OCI-LY3 (cell line): Measurements from ENCODE around the gene SH3GL1.
A peak's percentile ranks its signal among the peaks of the same experiment; 100 is the strongest.

ENCODE experiments used
- H2AFZ ChIP-seq: fragments of 200-600, 300-600 bp; shearing (Covaris generic); 2 replicates; pipeline ENCODE4 v1.6.0; 2014; ENCODE audit warnings: antibody characterized with exemption, low read depth, low read length
- H3K27ac ChIP-seq: fragments of 200-600, 300-600 bp; sonication (generic); 2 replicates; pipeline ENCODE4 v1.5.1; 2014; ENCODE audit warnings: mild to moderate bottlenecking, low read length, moderate library complexity, mixed read lengths
- H3K27me3 ChIP-seq: fragments of 200-600, 300-600 bp; sonication (generic); 2 replicates; pipeline ENCODE4 v1.6.1; 2014; ENCODE audit warnings: low read depth, low read length, mixed read lengths
- H3K36me3 ChIP-seq: fragments of 200-600, 300-600 bp; sonication (generic); replicated peaks from 2 replicates; pipeline ENCODE3; 2014; ENCODE audit warnings: low read depth, low read length, mixed read lengths
- H3K4me1 ChIP-seq: fragments of 300-600, 200-600 bp; sonication (generic); 2 replicates; pipeline ENCODE4 v1.6.1; 2014; ENCODE audit warnings: low read length, mixed read lengths
- H3K4me2 ChIP-seq: fragments of 200-600, 300-600 bp; sonication (generic); 2 replicates; pipeline ENCODE4 v1.6.1; 2014; ENCODE audit warnings: low read length, mixed read lengths
- H3K4me3 ChIP-seq: fragments of 300-600, 200-600 bp; sonication (generic); 2 replicates; pipeline ENCODE4 v1.5.1; 2014; ENCODE audit warnings: antibody characterized with exemption, mild to moderate bottlenecking, low read length, moderate library complexity
- H3K79me2 ChIP-seq: fragments of 300-600, 200-600 bp; shearing (Covaris generic); 2 replicates; pipeline ENCODE4 v1.6.1; 2014; ENCODE audit warnings: mild to moderate bottlenecking, low read length, mixed read lengths
- H3K9ac ChIP-seq: fragments of 300-600, 200-600 bp; shearing (Covaris generic); 2 replicates; pipeline ENCODE4 v1.6.0; 2014; ENCODE audit warnings: mild to moderate bottlenecking, low read length, moderate library complexity
- H3K9me3 ChIP-seq: fragments of 200-600, 300-600 bp; shearing (Covaris generic); 2 replicates; pipeline ENCODE4 v1.6.1; 2014; ENCODE audit warnings: low read length, mixed read lengths; ENCODE audit not compliant: insufficient read depth
- H4K20me1 ChIP-seq: fragments of 200-600, 300-600 bp; sonication (generic); 2 replicates; pipeline ENCODE4 v1.6.1; 2016; ENCODE audit warnings: low read length, mixed read lengths; ENCODE audit not compliant: insufficient read depth
- EZH2phosphoT487 ChIP-seq: fragments of 200-600 bp; shearing (Covaris generic); IDR thresholded peaks from 2 replicates; pipeline ENCODE4 v1.6.1; 2018; ENCODE audit warnings: antibody characterized with exemption, mixed run types, low read depth
- TF ChIP-seq, protein P1 (sequence below): fragments of 200-600, 300-600 bp; sonication (generic); IDR thresholded peaks from 2 replicates; pipeline ENCODE4 v1.5.1; 2014; ENCODE audit warnings: antibody characterized with exemption, low read length, low read depth

Gene SH3GL1

DNA sequence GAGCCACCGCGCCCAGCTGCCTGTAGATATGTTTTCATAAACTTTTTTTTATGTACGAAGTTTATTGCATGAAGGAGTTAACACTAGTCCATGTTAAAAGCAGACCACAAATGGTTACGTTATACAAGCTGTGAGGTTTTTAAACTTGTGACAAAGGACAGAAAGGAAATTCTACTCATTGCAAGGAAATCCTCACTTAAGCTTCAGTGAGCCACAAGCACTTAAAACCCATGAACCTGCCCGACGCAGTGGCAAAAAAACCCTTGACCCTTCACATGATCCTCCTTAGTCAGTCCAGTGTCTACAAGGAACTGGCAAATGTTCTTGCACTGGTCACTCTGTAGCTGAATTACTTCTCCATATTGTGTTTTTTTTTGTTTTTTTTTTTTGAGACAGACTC, 52.8 kb downstream of the SH3GL1 start:
- no peaks in the 10 kb centered on the region for H3K9me3 ChIP-seq
- H3K36me3 ChIP-seq, result peaks cover 3% of the 10 kb centered on the region
- no peak overlapping the region for H3K9ac ChIP-seq
- peaks cover 5% of the 10 kb centered on the region for H3K4me1 ChIP-seq
- peaks cover 6% of the 10 kb centered on the region; the same call in 1 of the 2 replicates for H3K79me2 ChIP-seq
- H4K20me1 ChIP-seq, result no peaks in the 10 kb centered on the region
- no peak overlapping the region for H3K27ac ChIP-seq
- H3K27me3 ChIP-seq, result no peaks in the 10 kb centered on the region
- H2AFZ ChIP-seq, result no peak overlapping the region
- H3K4me2 ChIP-seq, result no peak overlapping the region
- TF ChIP-seq EZH2phosphoT487, result no peak
- TF ChIP-seq, protein P1, sequence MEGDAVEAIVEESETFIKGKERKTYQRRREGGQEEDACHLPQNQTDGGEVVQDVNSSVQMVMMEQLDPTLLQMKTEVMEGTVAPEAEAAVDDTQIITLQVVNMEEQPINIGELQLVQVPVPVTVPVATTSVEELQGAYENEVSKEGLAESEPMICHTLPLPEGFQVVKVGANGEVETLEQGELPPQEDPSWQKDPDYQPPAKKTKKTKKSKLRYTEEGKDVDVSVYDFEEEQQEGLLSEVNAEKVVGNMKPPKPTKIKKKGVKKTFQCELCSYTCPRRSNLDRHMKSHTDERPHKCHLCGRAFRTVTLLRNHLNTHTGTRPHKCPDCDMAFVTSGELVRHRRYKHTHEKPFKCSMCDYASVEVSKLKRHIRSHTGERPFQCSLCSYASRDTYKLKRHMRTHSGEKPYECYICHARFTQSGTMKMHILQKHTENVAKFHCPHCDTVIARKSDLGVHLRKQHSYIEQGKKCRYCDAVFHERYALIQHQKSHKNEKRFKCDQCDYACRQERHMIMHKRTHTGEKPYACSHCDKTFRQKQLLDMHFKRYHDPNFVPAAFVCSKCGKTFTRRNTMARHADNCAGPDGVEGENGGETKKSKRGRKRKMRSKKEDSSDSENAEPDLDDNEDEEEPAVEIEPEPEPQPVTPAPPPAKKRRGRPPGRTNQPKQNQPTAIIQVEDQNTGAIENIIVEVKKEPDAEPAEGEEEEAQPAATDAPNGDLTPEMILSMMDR, result no peak
- H3K4me3 ChIP-seq, result no peak overlapping the region

DNA sequence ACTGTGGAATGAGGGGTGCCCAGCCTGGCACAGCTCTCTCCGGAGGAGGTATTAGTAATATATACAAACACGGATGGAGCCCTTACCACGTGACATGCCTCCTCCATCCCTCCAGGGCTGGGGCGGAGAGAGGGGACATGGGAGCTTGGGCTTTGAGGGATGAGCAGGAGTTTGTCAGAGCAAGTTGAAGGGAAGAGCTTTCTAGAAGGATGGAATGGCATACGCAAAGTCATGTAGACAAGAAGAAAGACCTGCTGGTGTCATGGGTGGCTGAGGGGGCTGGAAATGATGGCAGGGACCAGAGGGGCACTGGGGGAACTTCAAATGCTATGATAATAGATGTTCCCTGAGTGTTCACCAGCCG, 54.3 kb downstream of the SH3GL1 start:
- Histone ChIP-seq H3K27ac (no peak overlapping the region), H3K4me1 (peaks cover 5% of the 10 kb centered on the region), H2AFZ (no peak overlapping the region), H3K36me3 (peaks cover 3% of the 10 kb centered on the region), H3K9ac (no peak overlapping the region), H3K79me2 (peaks cover 6% of the 10 kb centered on the region; the same call in 1 of the 2 replicates), H3K9me3 (no peaks in the 10 kb centered on the region), H3K27me3 (no peaks in the 10 kb centered on the region), H3K4me3 (no peak overlapping the region), H3K4me2 (no peak overlapping the region), H4K20me1 (no peaks in the 10 kb centered on the region)
- no peak for TF ChIP-seq EZH2phosphoT487
- TF ChIP-seq, protein P1, result no peak

DNA sequence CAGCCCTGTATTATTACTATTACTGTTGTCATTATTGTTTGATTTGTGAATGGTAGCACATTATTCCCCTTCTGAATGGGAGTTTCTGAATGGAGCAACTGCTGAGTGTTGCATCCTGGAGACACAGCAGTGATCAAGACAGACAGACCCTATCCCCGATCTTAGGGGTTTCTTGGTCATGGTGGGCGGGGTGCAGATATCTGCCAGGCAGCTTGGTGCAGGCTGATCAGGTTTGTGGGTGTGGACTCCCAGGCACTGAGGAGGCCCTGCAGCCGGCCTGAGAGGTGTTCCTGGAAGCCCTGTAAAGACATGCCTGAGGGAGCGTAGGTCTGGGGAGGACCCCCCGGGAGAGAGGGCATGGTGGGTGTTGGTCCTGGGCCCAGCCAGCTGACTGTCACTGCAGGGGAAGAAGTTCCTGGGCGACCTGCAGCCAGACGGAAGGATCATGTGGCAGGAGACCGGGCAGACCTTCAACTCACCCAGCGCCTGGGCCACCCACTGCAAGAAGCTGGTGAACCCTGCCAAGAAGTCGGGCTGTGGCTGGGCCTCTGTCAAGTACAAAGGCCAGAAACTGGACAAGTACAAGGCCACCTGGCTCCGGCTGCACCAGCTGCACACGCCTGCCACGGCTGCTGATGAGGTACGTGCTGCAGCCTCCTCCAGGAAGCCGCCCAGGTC, 54.9 kb downstream of the SH3GL1 start:
- TF ChIP-seq EZH2phosphoT487, result no peak
- TF ChIP-seq, protein P1, result no peak
- H3K4me2 ChIP-seq, result no peak overlapping the region
- H3K4me1 ChIP-seq, result peaks cover 5% of the 10 kb centered on the region
- peaks cover 3% of the 10 kb centered on the region for H3K36me3 ChIP-seq
- no peaks in the 10 kb centered on the region for H3K9me3 ChIP-seq
- H3K4me3 ChIP-seq, result no peak overlapping the region
- H3K9ac ChIP-seq, result no peak overlapping the region
- no peaks in the 10 kb centered on the region for H3K27me3 ChIP-seq
- H3K79me2 ChIP-seq, result peaks cover 6% of the 10 kb centered on the region; the same call in 1 of the 2 replicates
- no peak overlapping the region for H3K27ac ChIP-seq
- H4K20me1 ChIP-seq, result no peaks in the 10 kb centered on the region
- H2AFZ ChIP-seq, result no peak overlapping the region

DNA sequence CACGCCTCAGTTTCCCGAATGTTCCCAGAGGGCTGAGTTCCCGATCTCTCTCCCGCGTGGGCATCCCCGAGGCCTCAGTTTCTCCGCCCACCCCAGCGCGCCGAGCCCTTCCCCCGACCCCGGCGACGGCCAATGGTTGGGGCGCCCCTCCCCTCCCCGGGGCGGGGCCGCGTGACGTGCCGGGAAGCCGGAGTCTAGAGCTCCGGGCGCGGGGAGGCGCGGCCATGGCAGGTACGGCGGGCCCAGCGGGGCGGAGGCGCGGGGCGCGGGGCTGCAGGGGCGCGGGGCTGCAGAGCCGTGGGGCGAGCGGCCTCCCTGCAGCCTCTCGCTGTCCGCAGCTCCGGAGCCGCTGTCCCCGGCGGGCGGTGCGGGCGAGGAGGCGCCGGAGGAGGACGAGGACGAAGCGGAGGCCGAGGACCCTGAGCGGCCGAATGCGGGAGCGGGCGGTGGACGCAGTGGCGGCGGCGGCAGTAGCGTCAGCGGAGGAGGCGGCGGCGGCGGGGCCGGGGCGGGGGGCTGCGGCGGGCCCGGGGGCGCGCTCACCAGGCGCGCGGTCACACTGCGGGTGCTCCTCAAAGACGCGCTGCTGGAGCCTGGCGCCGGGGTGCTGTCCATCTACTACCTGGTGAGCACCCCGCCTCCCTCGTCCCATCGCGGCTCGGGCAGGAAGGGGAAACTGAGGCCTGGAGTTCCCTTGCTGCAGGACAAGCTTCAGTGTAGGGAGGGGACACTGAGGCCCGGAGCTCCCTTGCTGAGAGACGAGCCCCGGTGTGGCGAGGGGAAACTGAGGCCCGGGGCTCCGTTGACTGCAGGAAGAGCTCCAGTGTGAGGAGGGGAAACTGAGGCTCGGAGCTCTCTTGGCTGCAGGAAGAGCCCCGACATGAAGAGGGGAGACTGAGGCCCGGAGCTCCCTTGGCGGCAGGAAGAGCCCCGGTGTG, 56.7 kb downstream of the SH3GL1 start, which contains the start of gene MPND:
Gene MPND (plus strand): TSS at position 193 of the 938 bp plus-strand sequence. CDS start 32 bp downstream, at position 225.
- Histone ChIP-seq H3K4me3 (peak within 1 kb of the TSS; percentile 85), H3K27ac (peak within 1 kb of the TSS; percentile 72), H4K20me1 (no peaks in the 10 kb centered on the region), H3K4me1 (peaks cover 11% of the 10 kb centered on the region), H3K9me3 (no peaks in the 10 kb centered on the region), H2AFZ (peak within 1 kb of the TSS; percentile 91), H3K79me2 (peaks cover 6% of the 10 kb centered on the region; the same call in 1 of the 2 replicates), H3K4me2 (peak within 1 kb of the TSS; percentile 92), H3K36me3 (no peaks in the 10 kb centered on the region), H3K27me3 (no peaks in the 10 kb centered on the region), H3K9ac (peak within 1 kb of the TSS; percentile 84)
- TF ChIP-seq, protein P1, result no peak
- TF ChIP-seq EZH2phosphoT487, result no peak
